Calu3 (cell line): ENCODE results near the gene SLC13A1. TPM values are rescaled to one million over a fixed set of nuclear protein-coding genes. Genes with fewer than 3 reads are reported as not detected.

Experiments used
- BruUV-seq: library from RNA; stranded (reverse); fragments of 400-500 nt; replicated peaks from 2 replicates; lab custom pipeline; 2021; lab: Mats Ljungman, UMichigan
- CTCF ChIA-PET: fragments of 300-600 bp; sonication (Branson Sonifier 250); formaldehyde crosslinking; loops from one replicate; lab custom pipeline; 2022; ENCODE audit warnings: antibody characterized with exemption; lab: Charles Lee
- DNase-seq: peaks from one replicate; pipeline ENCODE4 v3.0.0; 2022
- H3K27ac Mint-ChIP-seq: one replicate; pipeline ENCODE4 v1.8.0; 2022; ENCODE audit warnings: mixed read lengths; ENCODE audit not compliant: unreplicated experiment
- H3K27me3 Mint-ChIP-seq: one replicate; pipeline ENCODE4 v1.8.0; 2022; ENCODE audit warnings: mixed read lengths; ENCODE audit not compliant: unreplicated experiment
- H3K36me3 Mint-ChIP-seq: one replicate; pipeline ENCODE4 v1.8.0; 2022; ENCODE audit warnings: mild to moderate bottlenecking, moderate library complexity, mixed read lengths; ENCODE audit not compliant: insufficient read depth, unreplicated experiment
- H3K4me1 Mint-ChIP-seq: one replicate; pipeline ENCODE4 v1.8.0; 2022; ENCODE audit warnings: mild to moderate bottlenecking, low read depth, mixed read lengths; ENCODE audit not compliant: unreplicated experiment
- H3K4me3 Mint-ChIP-seq: one replicate; pipeline ENCODE4 v1.8.0; 2022; ENCODE audit warnings: mild to moderate bottlenecking, low read depth, moderate library complexity, mixed read lengths; ENCODE audit not compliant: unreplicated experiment
- H3K9me3 Mint-ChIP-seq: one replicate; pipeline ENCODE4 v1.8.0; 2022; ENCODE audit warnings: low read depth, mixed read lengths; ENCODE audit not compliant: unreplicated experiment
- intact Hi-C: fragments of 100-400 bp; cut with micrococcal nuclease; formaldehyde crosslinking; loops from one replicate; pipeline ENCODE4 v1.10.0; 2022; ENCODE audit not compliant: unreplicated experiment
- total RNA-seq: library from RNA; stranded (reverse); gene quantifications from 2 replicates; pipeline ENCODE4 v1.2.3, GENCODE V29; 2022
- TF ChIP-seq, protein P1 (sequence below): fragments of 200-600 bp; IDR thresholded peaks from one replicate; pipeline ENCODE4 v1.8.0; 2022; ENCODE audit warnings: antibody characterized with exemption; ENCODE audit not compliant: unreplicated experiment

SLC13A1 gene
- total RNA-seq, 1 experiment from 2014 or later: not detected

DNA sequence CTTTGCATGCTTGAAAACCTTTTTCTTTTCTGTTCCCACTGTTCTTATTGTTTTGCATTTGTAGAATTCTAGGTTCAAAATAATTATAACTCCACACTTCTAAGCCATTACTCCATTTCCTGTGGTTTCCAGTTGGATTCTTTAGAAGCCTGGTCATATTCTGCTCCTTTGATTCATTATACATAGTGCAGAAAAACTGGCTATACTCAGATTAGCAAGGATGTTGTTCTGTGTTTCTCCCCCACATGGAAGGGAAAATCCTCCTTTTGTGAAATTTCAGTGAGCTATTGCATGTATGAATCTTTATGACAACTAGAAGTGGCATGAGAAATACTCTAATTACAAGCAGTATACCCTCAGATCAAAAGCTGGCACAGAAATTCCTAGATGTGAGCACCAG lies 79.5 kb downstream of the SLC13A1 start:
- no peak for DNase-seq
- Mint-ChIP-seq H3K4me3 (no peak overlapping the region), H3K4me1 (no peaks in the 10 kb centered on the region), H3K27me3 (no peaks in the 10 kb centered on the region), H3K36me3 (no peaks in the 10 kb centered on the region), H3K27ac (no peak overlapping the region), H3K9me3 (no peaks in the 10 kb centered on the region)
- TF ChIP-seq, protein P1, sequence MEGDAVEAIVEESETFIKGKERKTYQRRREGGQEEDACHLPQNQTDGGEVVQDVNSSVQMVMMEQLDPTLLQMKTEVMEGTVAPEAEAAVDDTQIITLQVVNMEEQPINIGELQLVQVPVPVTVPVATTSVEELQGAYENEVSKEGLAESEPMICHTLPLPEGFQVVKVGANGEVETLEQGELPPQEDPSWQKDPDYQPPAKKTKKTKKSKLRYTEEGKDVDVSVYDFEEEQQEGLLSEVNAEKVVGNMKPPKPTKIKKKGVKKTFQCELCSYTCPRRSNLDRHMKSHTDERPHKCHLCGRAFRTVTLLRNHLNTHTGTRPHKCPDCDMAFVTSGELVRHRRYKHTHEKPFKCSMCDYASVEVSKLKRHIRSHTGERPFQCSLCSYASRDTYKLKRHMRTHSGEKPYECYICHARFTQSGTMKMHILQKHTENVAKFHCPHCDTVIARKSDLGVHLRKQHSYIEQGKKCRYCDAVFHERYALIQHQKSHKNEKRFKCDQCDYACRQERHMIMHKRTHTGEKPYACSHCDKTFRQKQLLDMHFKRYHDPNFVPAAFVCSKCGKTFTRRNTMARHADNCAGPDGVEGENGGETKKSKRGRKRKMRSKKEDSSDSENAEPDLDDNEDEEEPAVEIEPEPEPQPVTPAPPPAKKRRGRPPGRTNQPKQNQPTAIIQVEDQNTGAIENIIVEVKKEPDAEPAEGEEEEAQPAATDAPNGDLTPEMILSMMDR: no peak
- intact Hi-C loops: no loop called here
- no TSS peak for BruUV-seq
- CTCF ChIA-PET: no interaction called here

DNA sequence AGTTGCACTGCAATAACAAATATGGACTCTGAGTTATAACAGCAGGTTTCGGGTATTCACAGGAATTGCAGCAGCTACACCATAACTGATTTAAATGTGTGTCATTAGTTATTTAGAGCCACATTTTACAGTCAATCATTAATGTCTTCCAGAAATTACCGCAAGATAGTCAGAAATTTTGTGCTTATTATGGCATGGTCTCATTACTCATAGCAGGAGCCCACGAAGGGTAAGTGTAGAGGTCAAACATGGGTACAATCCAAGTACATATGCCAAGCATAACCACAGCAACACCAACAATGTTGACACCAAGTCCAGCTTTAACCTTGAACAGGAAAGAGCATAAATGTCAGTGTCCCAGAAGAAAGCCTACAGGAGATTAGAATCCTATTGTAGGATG lies 84.4 kb downstream of the SLC13A1 start:
- intact Hi-C loops: no loop called here
- no peaks in the 10 kb centered on the region for H3K27me3 Mint-ChIP-seq
- no peaks in the 10 kb centered on the region for H3K36me3 Mint-ChIP-seq

DNA sequence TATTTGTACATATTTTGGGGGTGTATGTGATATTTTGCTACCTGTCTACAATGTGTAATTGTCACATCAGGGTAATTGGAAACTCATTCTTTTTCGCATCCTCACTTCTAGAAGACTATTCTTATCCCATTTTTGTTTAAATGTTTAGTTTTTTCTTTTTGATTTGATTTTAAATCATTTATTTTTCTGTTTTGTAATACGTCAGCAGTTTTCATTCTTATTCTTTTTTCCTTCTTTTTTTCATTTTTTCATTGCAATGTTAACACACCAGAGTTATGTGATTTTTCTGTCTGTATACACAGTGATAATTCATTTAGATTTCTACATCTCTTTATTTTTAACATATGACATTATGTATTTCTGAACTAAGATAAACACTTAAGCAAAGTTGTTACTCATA lies 85.5 kb downstream of the SLC13A1 start:
- TF ChIP-seq, protein P1: no peak
- BruUV-seq: no TSS peak
- Mint-ChIP-seq H3K36me3 (no peaks in the 10 kb centered on the region), H3K27ac (no peak overlapping the region), H3K9me3 (no peaks in the 10 kb centered on the region), H3K27me3 (no peaks in the 10 kb centered on the region), H3K4me1 (no peaks in the 10 kb centered on the region), H3K4me3 (no peak overlapping the region)
- intact Hi-C loops: no loop called here
- CTCF ChIA-PET: no interaction called here
- DNase-seq: no peak

More for the DNA sequence above, 84.4 kb downstream of the SLC13A1 start:
- Mint-ChIP-seq H3K9me3 (no peaks in the 10 kb centered on the region), H3K27ac (no peak overlapping the region), H3K4me3 (no peak overlapping the region), H3K4me1 (no peaks in the 10 kb centered on the region)
- no TSS peak for BruUV-seq
- DNase-seq: no peak
- CTCF ChIA-PET: no interaction called here
- TF ChIP-seq, protein P1: no peak

DNA sequence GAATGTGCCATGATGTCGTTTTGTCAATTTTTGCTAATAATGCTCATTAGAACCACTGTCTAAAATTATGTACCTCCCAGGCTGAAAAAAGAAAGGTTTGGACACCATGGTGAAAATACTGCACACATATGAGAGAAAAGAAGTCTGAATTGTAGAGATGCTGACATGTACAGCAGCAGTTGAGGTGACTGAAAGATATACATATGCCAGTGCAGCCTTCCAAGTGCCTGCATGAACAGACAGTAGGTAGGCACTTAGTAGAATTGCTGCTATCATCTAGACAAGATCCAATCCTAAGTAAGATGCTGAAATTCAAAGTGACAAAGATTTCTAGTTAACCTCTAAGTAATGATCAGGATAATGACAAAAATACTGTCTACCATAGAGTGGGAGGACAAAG lies 86.9 kb downstream of the SLC13A1 start:
- Mint-ChIP-seq H3K36me3 (no peaks in the 10 kb centered on the region), H3K9me3 (no peaks in the 10 kb centered on the region), H3K4me1 (no peaks in the 10 kb centered on the region), H3K27me3 (no peaks in the 10 kb centered on the region), H3K4me3 (no peak overlapping the region), H3K27ac (no peak overlapping the region)
- TF ChIP-seq, protein P1: no peak
- intact Hi-C loops: no loop called here
- no peak for DNase-seq
- CTCF ChIA-PET: no interaction called here
- BruUV-seq: no TSS peak
